ENCODE data around the gene SPATA25. TPM values are rescaled to one million over a fixed set of nuclear protein-coding genes. Genes with fewer than 3 reads are reported as not detected.
A peak's percentile ranks its signal among the peaks of the same experiment; 100 is the strongest.

Gene SPATA25
- total RNA-seq, 4 donors from 2014 or later: 1.9 to 12.9 (median 6.4) TPM; not detected in 1

DNA sequence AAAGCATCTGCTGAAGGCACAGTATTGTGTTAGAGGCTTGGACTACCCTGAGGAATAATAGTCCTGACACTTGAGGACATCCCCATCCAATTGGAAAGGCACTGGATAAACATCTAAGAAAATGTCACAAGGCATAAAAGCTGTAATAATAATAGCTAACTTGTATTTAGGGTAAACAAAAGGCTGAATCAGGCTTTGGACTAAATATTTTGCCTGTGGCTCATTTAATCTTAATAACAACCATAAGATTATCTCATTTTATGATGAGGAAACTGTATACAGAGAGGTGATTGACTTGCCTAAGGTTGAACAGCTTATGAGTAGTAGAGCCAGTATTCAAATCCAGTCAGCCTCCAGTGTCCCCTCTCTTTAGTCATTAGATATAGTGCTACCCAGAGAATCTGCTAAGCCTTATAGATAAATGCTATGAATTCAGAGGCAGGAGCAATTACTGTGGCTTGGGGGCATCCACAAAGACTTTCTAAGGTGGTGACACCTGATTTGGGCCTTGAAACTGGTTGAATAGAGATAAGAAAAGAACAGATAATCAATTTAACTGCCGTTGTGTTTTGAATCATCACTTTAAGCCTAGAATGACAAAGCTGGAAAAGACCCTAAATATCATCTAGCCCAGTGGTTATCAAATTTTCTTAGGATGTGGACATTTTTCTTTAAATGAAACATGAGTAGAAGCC is 13.9 kb downstream of the SPATA25 start:
- DNase-seq (ENCODE audit: low spot score in 2 of 2): no peak
- Histone ChIP-seq H3K9me3 (no peaks in the 10 kb centered on the region), H3K27ac (peak overlapping the region; percentile 10), H3K27me3 (no peaks in the 10 kb centered on the region), H3K4me3 (no peak overlapping the region), H3K36me3 (peaks cover 13% of the 10 kb centered on the region), H3K4me1 (peaks cover 2% of the 10 kb centered on the region)
- TF ChIP-seq, protein P1, sequence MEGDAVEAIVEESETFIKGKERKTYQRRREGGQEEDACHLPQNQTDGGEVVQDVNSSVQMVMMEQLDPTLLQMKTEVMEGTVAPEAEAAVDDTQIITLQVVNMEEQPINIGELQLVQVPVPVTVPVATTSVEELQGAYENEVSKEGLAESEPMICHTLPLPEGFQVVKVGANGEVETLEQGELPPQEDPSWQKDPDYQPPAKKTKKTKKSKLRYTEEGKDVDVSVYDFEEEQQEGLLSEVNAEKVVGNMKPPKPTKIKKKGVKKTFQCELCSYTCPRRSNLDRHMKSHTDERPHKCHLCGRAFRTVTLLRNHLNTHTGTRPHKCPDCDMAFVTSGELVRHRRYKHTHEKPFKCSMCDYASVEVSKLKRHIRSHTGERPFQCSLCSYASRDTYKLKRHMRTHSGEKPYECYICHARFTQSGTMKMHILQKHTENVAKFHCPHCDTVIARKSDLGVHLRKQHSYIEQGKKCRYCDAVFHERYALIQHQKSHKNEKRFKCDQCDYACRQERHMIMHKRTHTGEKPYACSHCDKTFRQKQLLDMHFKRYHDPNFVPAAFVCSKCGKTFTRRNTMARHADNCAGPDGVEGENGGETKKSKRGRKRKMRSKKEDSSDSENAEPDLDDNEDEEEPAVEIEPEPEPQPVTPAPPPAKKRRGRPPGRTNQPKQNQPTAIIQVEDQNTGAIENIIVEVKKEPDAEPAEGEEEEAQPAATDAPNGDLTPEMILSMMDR (IDR thresholded peaks at IDR 0.05): no peak
- TF ChIP-seq EP300 (IDR thresholded peaks at IDR 0.05) (no peak), POLR2AphosphoS5 (IDR thresholded peaks at IDR 0.05) (no peak), POLR2A (IDR thresholded peaks at IDR 0.05) (no peak)
- WGBS: 75% methylated on average over 1 of the region's 1 CpG

DNA sequence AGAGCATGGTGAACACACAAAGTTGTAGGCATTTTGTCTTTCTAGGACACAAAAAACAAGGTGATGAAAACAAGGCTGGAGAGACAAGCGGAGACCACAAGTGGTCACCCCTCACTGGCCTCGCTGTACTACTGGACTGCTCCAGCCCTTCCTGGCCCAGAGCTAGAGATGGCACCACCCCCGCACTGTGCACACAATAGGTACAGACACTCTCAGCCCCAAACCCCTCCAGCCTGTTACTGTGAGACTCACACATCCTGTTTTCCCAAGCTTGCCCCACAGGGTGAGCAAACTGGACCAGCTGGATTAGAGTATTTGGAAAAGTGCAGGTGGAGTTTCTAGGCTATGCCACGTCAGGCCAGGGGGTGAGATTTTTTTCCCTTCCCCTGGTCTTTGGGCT is 14.8 kb downstream of the SPATA25 start:
- no peak overlapping the region for H3K27ac ChIP-seq

DNA sequence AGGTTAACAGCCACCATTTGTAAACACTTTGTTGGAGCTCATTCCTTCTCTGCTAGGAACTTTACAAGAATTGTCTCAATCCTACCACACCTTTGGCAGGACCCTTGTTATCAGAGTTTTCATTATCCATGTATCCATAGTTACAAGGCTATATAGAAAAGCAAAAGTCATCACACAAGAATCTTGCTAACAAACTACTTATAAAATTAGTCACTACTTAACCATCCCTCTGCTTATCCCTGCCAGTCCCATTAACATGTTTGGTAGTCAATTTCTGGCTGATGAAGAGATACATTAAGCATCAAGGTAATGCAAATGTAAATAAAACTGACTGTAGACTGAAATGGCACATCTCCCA is 19.6 kb downstream of the SPATA25 start:
- Histone ChIP-seq H3K4me3 (no peak overlapping the region), H3K36me3 (no peaks in the 10 kb centered on the region), H3K27ac (no peak overlapping the region), H3K27me3 (no peaks in the 10 kb centered on the region), H3K9me3 (no peaks in the 10 kb centered on the region), H3K4me1 (no peaks in the 10 kb centered on the region)
- DNase-seq (ENCODE audit: low spot score in 2 of 2): no peak
- no peak for TF ChIP-seq POLR2AphosphoS5 (IDR thresholded peaks at IDR 0.05)
- TF ChIP-seq, protein P1 (IDR thresholded peaks at IDR 0.05): no peak
- no peak for TF ChIP-seq POLR2A (IDR thresholded peaks at IDR 0.05)
- no peak for TF ChIP-seq EP300 (IDR thresholded peaks at IDR 0.05)

More for the DNA sequence above, 14.8 kb downstream of the SPATA25 start:
- H3K9me3 ChIP-seq: no peaks in the 10 kb centered on the region
- H3K36me3 ChIP-seq: peaks cover 4% of the 10 kb centered on the region
- H3K4me3 ChIP-seq: no peak overlapping the region
- no peaks in the 10 kb centered on the region for H3K27me3 ChIP-seq
- WGBS: 92% methylated on average over 3 of the region's 4 CpGs
- peaks cover 2% of the 10 kb centered on the region for H3K4me1 ChIP-seq
- DNase-seq (ENCODE audit: low spot score in 2 of 2): no peak
- TF ChIP-seq EP300 (IDR thresholded peaks at IDR 0.05) (no peak), POLR2A (IDR thresholded peaks at IDR 0.05) (no peak), POLR2AphosphoS5 (IDR thresholded peaks at IDR 0.05) (no peak)
- TF ChIP-seq, protein P1 (IDR thresholded peaks at IDR 0.05): no peak

DNA sequence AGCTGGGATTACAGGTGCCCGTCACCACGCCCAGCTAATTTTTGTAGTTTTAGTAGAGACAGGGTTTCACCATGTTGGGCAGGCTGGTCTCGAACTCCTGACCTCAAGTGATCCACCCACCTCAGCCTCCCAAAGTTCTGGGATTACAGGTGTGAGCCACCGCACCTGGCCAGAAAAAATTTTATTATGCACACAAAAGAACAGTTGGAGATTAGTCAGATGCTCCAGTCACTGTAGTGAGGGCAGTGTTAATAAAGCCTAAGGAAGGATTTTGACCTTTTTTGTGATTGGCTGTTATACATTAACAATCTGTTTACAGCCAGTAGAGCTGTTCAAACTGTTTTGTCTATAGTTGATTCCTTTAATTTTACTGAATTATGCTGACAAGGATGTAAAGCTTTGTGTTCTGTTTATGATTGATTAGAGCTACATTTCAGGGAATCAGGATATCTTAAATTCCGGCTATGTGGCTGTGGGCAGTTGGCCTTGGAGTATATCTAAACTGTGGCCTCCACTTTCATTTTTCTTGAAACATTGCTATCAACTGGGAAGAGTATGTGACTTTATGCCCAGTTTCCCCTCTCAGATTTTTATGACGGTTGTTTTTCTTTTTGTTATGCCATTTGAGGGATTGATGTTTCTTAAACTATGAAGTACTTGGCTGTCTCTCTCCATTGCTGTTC is 20.1 kb downstream of the SPATA25 start:
- Histone ChIP-seq H3K27ac (no peak overlapping the region), H3K9me3 (no peaks in the 10 kb centered on the region), H3K4me1 (no peaks in the 10 kb centered on the region), H3K4me3 (no peak overlapping the region), H3K36me3 (no peaks in the 10 kb centered on the region), H3K27me3 (no peaks in the 10 kb centered on the region)
- WGBS: 86% methylated on average over 6 of the region's 6 CpGs
- DNase-seq (ENCODE audit: low spot score in 2 of 2): no peak
- TF ChIP-seq, protein P1 (IDR thresholded peaks at IDR 0.05): no peak
- no peak for TF ChIP-seq POLR2AphosphoS5 (IDR thresholded peaks at IDR 0.05)
- no peak for TF ChIP-seq EP300 (IDR thresholded peaks at IDR 0.05)
- no peak for TF ChIP-seq POLR2A (IDR thresholded peaks at IDR 0.05)

DNA sequence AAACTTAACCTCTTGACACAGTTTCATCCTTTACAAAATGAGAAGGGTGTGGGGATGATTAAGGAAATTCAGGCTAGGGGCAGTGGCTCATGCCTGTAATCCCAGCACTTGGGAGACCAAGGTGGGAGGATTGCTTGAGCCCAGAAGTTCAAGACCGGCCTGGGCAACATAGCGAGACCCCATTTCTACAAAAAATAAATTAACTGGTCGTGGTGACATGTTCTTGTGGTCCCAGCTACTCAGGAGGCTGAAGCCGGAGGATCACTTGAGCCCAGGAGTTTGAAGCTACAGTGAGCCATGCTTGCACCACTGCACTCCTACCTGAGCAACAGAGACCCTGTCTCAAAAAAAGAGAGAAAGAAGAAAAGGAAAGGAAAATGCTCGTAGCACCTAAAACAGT is 21.0 kb downstream of the SPATA25 start:
- no peaks in the 10 kb centered on the region for H3K4me1 ChIP-seq
- TF ChIP-seq EP300 (IDR thresholded peaks at IDR 0.05) (no peak), POLR2A (IDR thresholded peaks at IDR 0.05) (no peak), POLR2AphosphoS5 (IDR thresholded peaks at IDR 0.05) (no peak)
- TF ChIP-seq, protein P1 (IDR thresholded peaks at IDR 0.05): no peak
- H3K9me3 ChIP-seq: no peaks in the 10 kb centered on the region
- H3K27ac ChIP-seq: no peak overlapping the region
- 91% methylated on average over 5 of the region's 5 CpGs for WGBS
- no peaks in the 10 kb centered on the region for H3K36me3 ChIP-seq
- no peaks in the 10 kb centered on the region for H3K27me3 ChIP-seq
- DNase-seq (ENCODE audit: low spot score in 2 of 2): no peak
- no peak overlapping the region for H3K4me3 ChIP-seq
